ENCODE results near the gene WDFY1. TPM values are rescaled to one million over a fixed set of nuclear protein-coding genes. Genes with fewer than 3 reads are reported as not detected.

The WDFY1 gene
- total and polyA plus RNA-seq, 9 of the 15 experiments (the other 6 are each of a cell fraction or from before 2014, with no cell fraction given), result 5.4 to 27.6 (median 17.5) TPM

DNA sequence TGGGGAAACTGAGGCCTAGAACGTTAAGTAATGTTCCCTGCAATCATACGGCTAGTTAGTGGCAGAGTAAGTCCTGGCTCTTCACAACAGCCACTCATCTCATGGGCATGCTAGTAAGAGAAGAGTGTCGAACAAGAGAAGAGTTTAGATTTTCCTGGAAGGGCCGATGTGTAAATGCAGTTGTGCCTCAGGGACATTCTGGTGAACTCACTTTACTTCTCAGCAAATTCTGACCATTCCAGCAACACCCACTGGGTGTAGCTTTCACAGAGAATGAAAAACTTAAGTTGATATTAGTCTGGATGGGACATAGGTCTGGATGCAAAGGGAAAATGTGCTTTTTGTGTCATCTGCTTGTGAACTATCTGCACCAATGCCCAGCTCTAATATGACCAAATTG, 35.7 kb upstream of the WDFY1 start:
- no peaks in the 10 kb centered on the region for H4K20me1 ChIP-seq (replicated peaks; ENCODE audit: control insufficient read depth, insufficient read depth, low read length)
- no peaks in the 10 kb centered on the region for H3K9me3 ChIP-seq (replicated peaks; ENCODE audit: control insufficient read depth, insufficient read depth, low read depth, low read length)
- no peak overlapping the region for H3K4me2 ChIP-seq (ENCODE audit: insufficient read depth, low read length)
- intact Hi-C loops (cut with micrococcal nuclease), result no loop called here
- DNase-seq (ENCODE audit: extremely low read depth in 1 of 4, low spot score in 3 of 4) (no peak), ATAC-seq (no peak), FAIRE-seq (no peak)
- peaks cover 5 to 19% of the 10 kb centered on the region in 2 experiments; a peak in 3 of 5 replicates for H3K27me3 ChIP-seq (ENCODE audit: control insufficient read depth in 2 of 2, insufficient read depth in 2 of 2, low read length in 2 of 2)
- H3K4me1 ChIP-seq (replicated peaks in 1 of 2; ENCODE audit: control insufficient read depth in 2 of 2, insufficient read depth in 2 of 2, low read length in 2 of 2), result no peaks in the 10 kb centered on the region
- no peak overlapping the region for H3K9ac ChIP-seq (ENCODE audit: insufficient read depth in 1 of 2, low read depth in 2 of 2, low read length in 2 of 2)
- WGBS (ENCODE audit: insufficient coverage, low coverage, missing lambda C conversion rate), result 3% methylated on average over 4 of the region's 4 CpGs
- no peaks in the 10 kb centered on the region for H3K36me3 ChIP-seq (ENCODE audit: control insufficient read depth, insufficient read depth, low read length)
- no peaks in the 10 kb centered on the region for H3K9me1 ChIP-seq (ENCODE audit: control insufficient read depth, insufficient read depth, low read length)
- no peak overlapping the region for H3K4me3 ChIP-seq
- BruUV-seq (replicated peaks), result no TSS peak
- H3K27ac ChIP-seq (ENCODE audit: extremely low read depth, low read depth, low read length), result no peak overlapping the region
- no peak overlapping the region for H2AFZ ChIP-seq (ENCODE audit: low read depth, low read length)
- H3K79me2 ChIP-seq (ENCODE audit: control insufficient read depth, insufficient read depth, low read length), result no peaks in the 10 kb centered on the region
- ChIA-PET POLR2A (interaction anchor here (1.5 kb wide), 1 partner anchor 11 kb away, joined by 5 read pairs; no protein-coding TSS in a partner anchor), CTCF (ENCODE audit: low intra/inter-chr PET ratio) (interaction anchor here (0.6 to 0.7 kb wide), 2 partner anchors 11 to 407 kb away, joined by 3 read pairs; no protein-coding TSS in a partner anchor)
- in situ Hi-C loops (cut with MboI), result no loop called here
- TF ChIP-seq ZNF589 (CRISPR knock-in tag; IDR thresholded peaks at IDR 0.05; ENCODE audit: low read depth) (no peak), TAF15 (IDR thresholded peaks at IDR 0.05; ENCODE audit: low read depth, low read length) (no peak), SMAD4 (CRISPR knock-in tag; conservative IDR thresholded peaks at IDR 0.05) (no peak), ZNF830 (CRISPR knock-in tag; IDR thresholded peaks at IDR 0.05) (no peak), SNIP1 (IDR thresholded peaks at IDR 0.05; ENCODE audit: low read depth) (no peak), ZNF217 (CRISPR knock-in tag; IDR thresholded peaks at IDR 0.05) (no peak), SMAD1 (IDR thresholded peaks at IDR 0.05; ENCODE audit: low read depth, low read length, partially characterized antibody) (no peak), MIER1 (IDR thresholded peaks at IDR 0.05; ENCODE audit: low read depth) (no peak)
- TF ChIP-seq, protein P1, sequence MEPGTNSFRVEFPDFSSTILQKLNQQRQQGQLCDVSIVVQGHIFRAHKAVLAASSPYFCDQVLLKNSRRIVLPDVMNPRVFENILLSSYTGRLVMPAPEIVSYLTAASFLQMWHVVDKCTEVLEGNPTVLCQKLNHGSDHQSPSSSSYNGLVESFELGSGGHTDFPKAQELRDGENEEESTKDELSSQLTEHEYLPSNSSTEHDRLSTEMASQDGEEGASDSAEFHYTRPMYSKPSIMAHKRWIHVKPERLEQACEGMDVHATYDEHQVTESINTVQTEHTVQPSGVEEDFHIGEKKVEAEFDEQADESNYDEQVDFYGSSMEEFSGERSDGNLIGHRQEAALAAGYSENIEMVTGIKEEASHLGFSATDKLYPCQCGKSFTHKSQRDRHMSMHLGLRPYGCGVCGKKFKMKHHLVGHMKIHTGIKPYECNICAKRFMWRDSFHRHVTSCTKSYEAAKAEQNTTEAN (CRISPR knock-in tag; IDR thresholded peaks at IDR 0.05), result no peak
- TF ChIP-seq, protein P2, sequence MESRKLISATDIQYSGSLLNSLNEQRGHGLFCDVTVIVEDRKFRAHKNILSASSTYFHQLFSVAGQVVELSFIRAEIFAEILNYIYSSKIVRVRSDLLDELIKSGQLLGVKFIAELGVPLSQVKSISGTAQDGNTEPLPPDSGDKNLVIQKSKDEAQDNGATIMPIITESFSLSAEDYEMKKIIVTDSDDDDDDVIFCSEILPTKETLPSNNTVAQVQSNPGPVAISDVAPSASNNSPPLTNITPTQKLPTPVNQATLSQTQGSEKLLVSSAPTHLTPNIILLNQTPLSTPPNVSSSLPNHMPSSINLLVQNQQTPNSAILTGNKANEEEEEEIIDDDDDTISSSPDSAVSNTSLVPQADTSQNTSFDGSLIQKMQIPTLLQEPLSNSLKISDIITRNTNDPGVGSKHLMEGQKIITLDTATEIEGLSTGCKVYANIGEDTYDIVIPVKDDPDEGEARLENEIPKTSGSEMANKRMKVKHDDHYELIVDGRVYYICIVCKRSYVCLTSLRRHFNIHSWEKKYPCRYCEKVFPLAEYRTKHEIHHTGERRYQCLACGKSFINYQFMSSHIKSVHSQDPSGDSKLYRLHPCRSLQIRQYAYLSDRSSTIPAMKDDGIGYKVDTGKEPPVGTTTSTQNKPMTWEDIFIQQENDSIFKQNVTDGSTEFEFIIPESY (CRISPR knock-in tag; IDR thresholded peaks at IDR 0.05), result no peak
- TF ChIP-seq, protein P3, sequence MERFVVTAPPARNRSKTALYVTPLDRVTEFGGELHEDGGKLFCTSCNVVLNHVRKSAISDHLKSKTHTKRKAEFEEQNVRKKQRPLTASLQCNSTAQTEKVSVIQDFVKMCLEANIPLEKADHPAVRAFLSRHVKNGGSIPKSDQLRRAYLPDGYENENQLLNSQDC (CRISPR knock-in tag; IDR thresholded peaks at IDR 0.05), result no peak
- TF ChIP-seq, protein P4, sequence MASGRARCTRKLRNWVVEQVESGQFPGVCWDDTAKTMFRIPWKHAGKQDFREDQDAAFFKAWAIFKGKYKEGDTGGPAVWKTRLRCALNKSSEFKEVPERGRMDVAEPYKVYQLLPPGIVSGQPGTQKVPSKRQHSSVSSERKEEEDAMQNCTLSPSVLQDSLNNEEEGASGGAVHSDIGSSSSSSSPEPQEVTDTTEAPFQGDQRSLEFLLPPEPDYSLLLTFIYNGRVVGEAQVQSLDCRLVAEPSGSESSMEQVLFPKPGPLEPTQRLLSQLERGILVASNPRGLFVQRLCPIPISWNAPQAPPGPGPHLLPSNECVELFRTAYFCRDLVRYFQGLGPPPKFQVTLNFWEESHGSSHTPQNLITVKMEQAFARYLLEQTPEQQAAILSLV (tag; IDR thresholded peaks at IDR 0.05), result no peak

All from K562 (cell line).